Gastroesophageal sphincter (tissue), 4 donors: ENCODE data around the gene NRROS. TPM values are rescaled to one million over a fixed set of nuclear protein-coding genes. Genes with fewer than 3 reads are reported as not detected.

ENCODE experiments used
- ATAC-seq: fragments of 150-250 bp; one replicate; pipeline ENCODE4 v1.9.1; 2016; ENCODE audit warnings: mild to moderate bottlenecking, moderate library complexity
- H3K27ac ChIP-seq, 4 donors: fragments of 200-600 bp; sonication (generic) in 3 of 4; 1 replicate in 3 of 4; 2 replicates in 1 of 4; pipeline ENCODE4 v1.5.1; 2016 to 2019
- H3K27me3 ChIP-seq: fragments of 200-600 bp; sonication (generic); one replicate; pipeline ENCODE4 v1.5.1; 2019
- H3K36me3 ChIP-seq, 2 donors: fragments of 200-600 bp; sonication (generic); one replicate each; pipeline ENCODE4 v1.5.1; 2019; ENCODE audit warnings: control low read depth in 1 of 2
- H3K4me1 ChIP-seq, 3 donors: fragments of 200-600 bp; sonication (generic); 1 replicate in 2 of 3; 2 replicates in 1 of 3; pipeline ENCODE4 v1.5.1; 2016 to 2019; ENCODE audit warnings: control low read depth in 2 of 3
- H3K4me3 ChIP-seq, 2 donors: fragments of 200-600 bp; sonication (generic); one replicate each; pipeline ENCODE4 v1.5.1; 2019; ENCODE audit warnings: mild to moderate bottlenecking in 1 of 2, moderate library complexity in 1 of 2
- H3K9me3 ChIP-seq, 3 donors: fragments of 200-600 bp; sonication (generic); one replicate each; pipeline ENCODE4 v1.5.1; 2017 to 2019; ENCODE audit warnings: control low read depth in 2 of 3
- EP300 ChIP-seq: sonication (generic); formaldehyde crosslinking; IDR thresholded peaks from one replicate; pipeline ENCODE4 v1.6.1; 2017; ENCODE audit warnings: antibody characterized with exemption, mild to moderate bottlenecking
- POLR2A ChIP-seq, 2 donors: fragments of 450-650 bp; IDR thresholded peaks; one replicate each; pipeline ENCODE4 v1.6.1; 2017; ENCODE audit warnings: antibody characterized with exemption in 2 of 2, mild to moderate bottlenecking in 2 of 2, moderate library complexity in 1 of 2
- POLR2AphosphoS5 ChIP-seq: sonication (generic); formaldehyde crosslinking; IDR thresholded peaks from one replicate; pipeline ENCODE4 v1.6.1; 2017; ENCODE audit warnings: antibody characterized with exemption
- WGBS, 2 donors: methylation state at CpG; one replicate each; pipeline ENCODE4 v1.1.5; 2018; ENCODE audit warnings: low coverage in 1 of 2; 5-methylcytosine and 5-hydroxymethylcytosine counted together
- total RNA-seq, 4 donors: library from RNA; depleted of rRNA; stranded (reverse); fragments of >200 nt; gene quantifications; one replicate each; pipeline ENCODE4 v1.1.0, GENCODE V29; 2016
- TF ChIP-seq, protein P1 (sequence below), 4 experiments: fragments of 200-600 bp in 2 of 4; fragments of 450-650 bp in 2 of 4; sonication (generic) in 1 of 4; IDR thresholded peaks; one replicate each; pipeline ENCODE4 v1.5.1; 2017 to 2019; ENCODE audit warnings: antibody characterized with exemption in 4 of 4, mild to moderate bottlenecking in 2 of 4, moderate library complexity in 2 of 4

The NRROS gene
- total RNA-seq, 4 donors from 2014 or later: 6.6 to 14.2 (median 8.4) TPM

DNA sequence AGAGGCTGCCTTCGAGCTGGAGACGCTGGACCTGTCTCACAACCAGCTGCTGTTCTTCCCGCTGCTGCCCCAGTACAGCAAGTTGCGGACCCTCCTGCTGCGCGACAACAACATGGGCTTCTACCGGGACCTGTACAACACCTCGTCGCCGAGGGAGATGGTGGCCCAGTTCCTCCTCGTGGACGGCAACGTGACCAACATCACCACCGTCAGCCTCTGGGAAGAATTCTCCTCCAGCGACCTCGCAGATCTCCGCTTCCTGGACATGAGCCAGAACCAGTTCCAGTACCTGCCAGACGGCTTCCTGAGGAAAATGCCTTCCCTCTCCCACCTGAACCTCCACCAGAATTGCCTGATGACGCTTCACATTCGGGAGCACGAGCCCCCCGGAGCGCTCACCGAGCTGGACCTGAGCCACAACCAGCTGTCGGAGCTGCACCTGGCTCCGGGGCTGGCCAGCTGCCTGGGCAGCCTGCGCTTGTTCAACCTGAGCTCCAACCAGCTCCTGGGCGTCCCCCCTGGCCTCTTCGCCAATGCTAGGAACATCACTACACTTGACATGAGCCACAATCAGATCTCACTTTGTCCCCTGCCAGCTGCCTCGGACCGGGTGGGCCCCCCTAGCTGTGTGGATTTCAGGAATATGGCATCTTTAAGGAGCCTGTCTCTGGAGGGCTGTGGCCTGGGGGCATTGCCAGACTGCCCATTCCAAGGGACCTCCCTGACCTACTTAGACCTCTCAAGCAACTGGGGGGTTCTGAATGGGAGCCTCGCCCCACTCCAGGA, 21.1 kb downstream of the NRROS start:
- Histone ChIP-seq H3K27me3 (no peaks in the 10 kb centered on the region), H3K36me3 (peaks cover 0 to 45% of the 10 kb centered on the region in 2 donors), H3K4me3 (no peak overlapping the region), H3K27ac (no peak overlapping the region), H3K9me3 (no peaks in the 10 kb centered on the region), H3K4me1 (no peaks in the 10 kb centered on the region)
- WGBS, 2 donors: 57 to 91% methylated on average over 7 to 8 of the region's 32 CpGs
- no peak for ATAC-seq
- TF ChIP-seq POLR2A (IDR thresholded peaks at IDR 0.05) (no peak), EP300 (no peak), POLR2AphosphoS5 (no peak)
- TF ChIP-seq, protein P1, sequence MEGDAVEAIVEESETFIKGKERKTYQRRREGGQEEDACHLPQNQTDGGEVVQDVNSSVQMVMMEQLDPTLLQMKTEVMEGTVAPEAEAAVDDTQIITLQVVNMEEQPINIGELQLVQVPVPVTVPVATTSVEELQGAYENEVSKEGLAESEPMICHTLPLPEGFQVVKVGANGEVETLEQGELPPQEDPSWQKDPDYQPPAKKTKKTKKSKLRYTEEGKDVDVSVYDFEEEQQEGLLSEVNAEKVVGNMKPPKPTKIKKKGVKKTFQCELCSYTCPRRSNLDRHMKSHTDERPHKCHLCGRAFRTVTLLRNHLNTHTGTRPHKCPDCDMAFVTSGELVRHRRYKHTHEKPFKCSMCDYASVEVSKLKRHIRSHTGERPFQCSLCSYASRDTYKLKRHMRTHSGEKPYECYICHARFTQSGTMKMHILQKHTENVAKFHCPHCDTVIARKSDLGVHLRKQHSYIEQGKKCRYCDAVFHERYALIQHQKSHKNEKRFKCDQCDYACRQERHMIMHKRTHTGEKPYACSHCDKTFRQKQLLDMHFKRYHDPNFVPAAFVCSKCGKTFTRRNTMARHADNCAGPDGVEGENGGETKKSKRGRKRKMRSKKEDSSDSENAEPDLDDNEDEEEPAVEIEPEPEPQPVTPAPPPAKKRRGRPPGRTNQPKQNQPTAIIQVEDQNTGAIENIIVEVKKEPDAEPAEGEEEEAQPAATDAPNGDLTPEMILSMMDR (IDR thresholded peaks at IDR 0.05): no peak

DNA sequence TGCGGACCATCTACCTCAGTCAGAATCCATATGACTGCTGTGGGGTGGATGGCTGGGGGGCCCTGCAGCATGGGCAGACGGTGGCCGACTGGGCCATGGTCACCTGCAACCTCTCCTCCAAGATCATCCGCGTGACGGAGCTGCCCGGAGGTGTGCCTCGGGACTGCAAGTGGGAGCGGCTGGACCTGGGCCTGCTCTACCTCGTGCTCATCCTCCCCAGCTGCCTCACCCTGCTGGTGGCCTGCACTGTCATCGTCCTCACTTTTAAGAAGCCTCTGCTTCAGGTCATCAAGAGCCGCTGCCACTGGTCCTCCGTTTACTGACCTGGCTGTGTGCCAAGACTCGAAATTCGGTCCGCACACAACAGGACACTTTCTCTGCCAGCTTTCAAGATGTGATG, 21.9 kb downstream of the NRROS start:
- WGBS, 2 donors: 64% methylated on average over 6 of the region's 16 CpGs; no CpG with 5 or more reads in 1 of the 2 donors
- Histone ChIP-seq H3K4me1 (no peaks in the 10 kb centered on the region), H3K27me3 (no peaks in the 10 kb centered on the region), H3K4me3 (no peak overlapping the region), H3K9me3 (no peaks in the 10 kb centered on the region), H3K36me3 (peaks cover 0 to 37% of the 10 kb centered on the region in 2 donors), H3K27ac (no peak overlapping the region)
- TF ChIP-seq EP300 (no peak), POLR2AphosphoS5 (no peak), POLR2A (IDR thresholded peaks at IDR 0.05) (no peak)
- TF ChIP-seq, protein P1 (IDR thresholded peaks at IDR 0.05): no peak
- no peak for ATAC-seq

DNA sequence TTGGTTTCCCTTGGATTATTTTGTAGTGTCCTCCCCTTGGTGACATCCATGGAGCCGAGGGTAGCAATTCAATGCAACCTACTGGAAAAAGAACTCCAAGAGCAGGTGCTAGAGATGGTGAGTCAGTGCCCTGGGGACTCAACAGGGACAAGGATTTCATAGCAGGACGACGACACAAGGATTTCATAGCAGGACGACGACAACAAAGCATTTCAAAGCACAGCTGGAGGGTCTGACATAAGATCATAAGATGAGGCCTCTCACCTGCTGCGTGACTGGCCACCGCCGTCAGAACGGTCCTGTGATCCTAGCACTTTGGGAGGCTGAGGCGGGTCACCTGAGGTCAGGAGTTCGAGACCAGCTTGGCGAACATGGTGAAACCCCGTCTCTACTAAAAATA, 22.5 kb downstream of the NRROS start:
- Histone ChIP-seq H3K27ac (no peak overlapping the region), H3K36me3 (peaks cover 0 to 30% of the 10 kb centered on the region in 2 donors), H3K27me3 (no peaks in the 10 kb centered on the region), H3K4me1 (no peaks in the 10 kb centered on the region), H3K4me3 (no peak overlapping the region), H3K9me3 (no peaks in the 10 kb centered on the region)
- WGBS, 2 donors: 60% methylated on average over 1 of the region's 13 CpGs; no CpG with 5 or more reads in 1 of the 2 donors
- no peak for ATAC-seq
- TF ChIP-seq EP300 (no peak), POLR2AphosphoS5 (no peak), POLR2A (IDR thresholded peaks at IDR 0.05) (no peak)
- TF ChIP-seq, protein P1 (IDR thresholded peaks at IDR 0.05): no peak

DNA sequence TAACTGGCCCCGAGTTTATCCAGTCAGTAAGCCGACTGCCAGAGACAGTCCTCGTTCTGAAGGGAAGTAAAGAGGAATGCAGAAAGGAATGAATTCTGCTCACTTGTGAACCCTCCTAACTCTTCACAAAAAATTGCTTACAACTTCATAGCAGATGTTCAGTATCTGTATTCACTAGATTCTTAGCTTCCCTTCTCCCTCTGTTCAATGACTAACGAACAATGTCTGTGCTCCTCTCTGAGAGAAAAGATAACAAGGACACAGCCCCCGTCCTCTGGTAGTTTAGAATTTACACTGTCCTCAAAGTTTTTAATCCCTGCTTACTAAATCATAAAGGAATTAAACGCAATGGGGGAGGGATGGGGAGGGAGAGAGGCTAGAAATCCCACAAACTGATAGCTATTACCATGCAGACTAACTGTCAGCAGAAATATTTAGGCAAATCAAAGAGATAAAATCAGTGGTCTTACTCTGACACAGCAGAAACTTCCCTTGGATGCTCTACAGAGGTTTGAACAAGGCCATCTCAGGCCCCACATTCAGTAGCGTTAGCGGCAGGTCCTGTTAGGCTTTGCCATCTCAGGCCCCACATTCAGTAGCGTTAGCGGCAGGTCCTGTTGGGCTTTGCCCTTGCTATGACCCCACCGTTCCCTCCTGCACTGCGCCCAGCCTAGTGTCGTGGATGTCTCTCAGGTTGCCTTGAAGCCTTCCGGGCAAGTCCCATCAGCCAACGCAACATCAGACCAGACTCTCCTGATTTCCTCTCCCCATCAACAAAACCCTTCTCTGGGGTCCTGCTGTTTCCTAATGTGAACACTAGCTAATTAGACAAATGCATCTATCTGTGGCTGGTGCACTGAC, 23.4 kb downstream of the NRROS start:
- Histone ChIP-seq H3K4me1 (no peaks in the 10 kb centered on the region), H3K4me3 (no peak overlapping the region), H3K9me3 (no peaks in the 10 kb centered on the region), H3K27ac (no peak overlapping the region), H3K36me3 (peaks cover 0 to 21% of the 10 kb centered on the region in 2 donors), H3K27me3 (no peaks in the 10 kb centered on the region)
- WGBS, 2 donors: 40 to 58% methylated on average over 4 to 10 of the region's 15 CpGs
- no peak for ATAC-seq
- TF ChIP-seq POLR2AphosphoS5 (no peak), POLR2A (IDR thresholded peaks at IDR 0.05) (no peak), EP300 (no peak)
- TF ChIP-seq, protein P1 (IDR thresholded peaks at IDR 0.05): no peak
